NCI-H2029 (cell line): ENCODE results near the gene PALLD.

ENCODE experiments used
- DNase-seq: peaks from one replicate; lab custom pipeline; 2025; lab: John Stamatoyannopoulos, UW

The PALLD gene

GRCh38 chr4:168527560-168527959 is 30.7 kb downstream of the PALLD start:
- no peak for DNase-seq

- no peak for DNase-seq
Observed at GRCh38 chr4:168528131-168528949, 31.5 kb downstream of the PALLD start.

- DNase-seq = no peak
Observed at GRCh38 chr4:168529257-168529656, 32.4 kb downstream of the PALLD start.

- DNase-seq = no peak
Observed at GRCh38 chr4:168531305-168531704, 34.5 kb downstream of the PALLD start.

- DNase-seq = no peak
Observed at GRCh38 chr4:168534535-168534934, 37.7 kb downstream of the PALLD start.

- no peak for DNase-seq
Observed at GRCh38 chr4:168535689-168536088, 38.8 kb downstream of the PALLD start.

GRCh38 chr4:168536448-168536847 is 39.6 kb downstream of the PALLD start:
- no peak for DNase-seq

- DNase-seq = no peak
Observed at GRCh38 chr4:168537086-168537485, 40.2 kb downstream of the PALLD start.

GRCh38 chr4:168537571-168537970 is 40.7 kb downstream of the PALLD start:
- no peak for DNase-seq

GRCh38 chr4:168538632-168539031 is 41.8 kb downstream of the PALLD start:
- no peak for DNase-seq

- no peak for DNase-seq
Observed at GRCh38 chr4:168540086-168540485, 43.2 kb downstream of the PALLD start.

- no peak for DNase-seq
Observed at GRCh38 chr4:168540503-168541265, 43.8 kb downstream of the PALLD start.

- no peak for DNase-seq
Observed at GRCh38 chr4:168541266-168541953, 44.6 kb downstream of the PALLD start.

GRCh38 chr4:168549143-168549542 is 52.3 kb downstream of the PALLD start:
- DNase-seq = no peak

- no peak for DNase-seq
Observed at GRCh38 chr4:168550064-168550766, 53.4 kb downstream of the PALLD start.

GRCh38 chr4:168551211-168551610 is 54.4 kb downstream of the PALLD start:
- DNase-seq = no peak

- DNase-seq = no peak
Observed at GRCh38 chr4:168551945-168552695, 55.3 kb downstream of the PALLD start.

- DNase-seq = no peak
Observed at GRCh38 chr4:168553714-168554370, 57.0 kb downstream of the PALLD start.

GRCh38 chr4:168555437-168555836 is 58.6 kb downstream of the PALLD start:
- DNase-seq = no peak

- no peak for DNase-seq
Observed at GRCh38 chr4:168557658-168558057, 60.8 kb downstream of the PALLD start.

- no peak for DNase-seq
Observed at GRCh38 chr4:168558599-168558998, 61.7 kb downstream of the PALLD start.
